Epithelial cell of proximal tubule (primary cell): ENCODE data around the gene PLA2G1B. TPM values are rescaled to one million over a fixed set of nuclear protein-coding genes. Genes with fewer than 3 reads are reported as not detected.
A peak's percentile ranks its signal among the peaks of the same experiment; 100 is the strongest.

Source experiments
- DNase-seq: peaks from one replicate; pipeline ENCODE4 v3.0.0-alpha.2; 2011; ENCODE audit warnings: low read depth
- H3K4me3 ChIP-seq: 2 replicates; pipeline ENCODE4 v1.5.1; 2011; ENCODE audit warnings: low read depth, mild to moderate bottlenecking, low read length
- CTCF ChIP-seq: conservative IDR thresholded peaks from 2 replicates; pipeline ENCODE4 v1.5.1; 2012; ENCODE audit warnings: low read depth, mild to moderate bottlenecking, low read length
- total RNA-seq: library from RNA; depleted of rRNA; stranded (reverse); fragments of >200 nt; gene quantifications from 2 replicates; pipeline ENCODE4 v1.2.3, GENCODE V29; 2015

The PLA2G1B gene
- total RNA-seq, 1 donor from 2014 or later = not detected

DNA sequence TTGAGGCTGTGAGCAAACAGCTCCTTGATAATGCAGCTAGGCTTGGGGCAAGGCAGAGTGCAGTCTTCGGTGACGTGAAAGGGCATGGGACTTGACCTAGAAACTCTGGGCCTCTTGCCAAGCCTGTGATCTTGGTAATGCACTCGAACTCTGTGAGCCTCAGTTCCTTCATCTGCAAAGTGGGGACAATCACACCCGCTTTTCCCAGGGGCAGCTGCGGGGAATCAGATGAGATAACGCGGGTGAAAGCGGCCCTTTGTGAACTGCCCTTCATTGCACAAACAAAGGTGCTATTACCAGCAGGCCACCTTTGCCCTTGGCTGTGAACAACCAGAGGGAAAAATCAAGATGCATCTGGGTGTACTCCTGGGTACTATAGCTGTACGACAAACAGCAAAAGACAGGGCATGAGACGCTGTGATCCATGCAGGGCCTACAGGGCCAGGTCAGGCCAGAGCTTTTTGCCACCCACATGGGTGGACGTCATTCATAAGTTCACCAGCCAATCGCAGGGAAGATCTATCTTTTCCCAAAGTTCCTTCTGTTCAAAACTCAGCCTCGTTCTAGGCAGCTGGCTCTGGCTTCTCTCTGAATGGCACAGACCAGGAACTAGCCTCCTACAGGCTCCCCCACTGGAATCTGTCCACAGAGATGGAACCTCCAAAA is 38.2 kb upstream of the PLA2G1B start:
- TF ChIP-seq CTCF = no peak

GRCh38 chr12:120364487-120364886 is 36.9 kb upstream of the PLA2G1B start:
- TF ChIP-seq CTCF = no peak
- DNase-seq = no peak
- H3K4me3 ChIP-seq = no peak overlapping the region

More for the DNA sequence above, 38.2 kb upstream of the PLA2G1B start:
- H3K4me3 ChIP-seq = no peak overlapping the region
- DNase-seq = no peak

DNA sequence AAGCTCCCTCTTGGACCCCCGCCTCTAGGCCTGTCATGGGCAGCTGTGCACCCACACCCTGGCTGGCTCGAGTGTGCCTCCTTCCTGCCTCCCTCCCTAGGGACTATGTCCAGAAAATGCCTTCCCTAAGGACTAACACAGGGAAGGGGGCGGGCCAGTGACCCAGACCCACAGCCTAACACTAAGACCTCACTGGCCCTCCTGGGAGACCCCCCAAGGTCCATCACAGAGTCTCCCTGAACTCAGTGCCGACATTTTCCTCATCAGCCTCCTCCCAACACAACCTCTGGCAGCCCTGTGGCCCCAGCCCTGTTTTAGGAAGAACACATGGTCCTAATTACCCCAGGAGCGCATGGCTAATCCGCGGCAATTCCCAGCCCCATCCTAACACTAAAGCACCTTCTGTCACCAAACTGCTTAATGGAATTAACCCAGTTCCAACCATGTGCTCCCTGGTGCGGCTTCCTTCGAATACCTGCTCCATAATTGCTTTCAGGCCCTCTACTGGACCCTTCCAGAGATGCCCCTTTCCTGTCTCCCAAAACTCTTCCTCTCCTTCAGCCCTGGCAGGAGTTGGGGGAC is 35.8 kb upstream of the PLA2G1B start:
- no peak for DNase-seq
- no peak for TF ChIP-seq CTCF
- H3K4me3 ChIP-seq = no peak overlapping the region

- TF ChIP-seq CTCF = no peak
- no peak for DNase-seq
- no peak overlapping the region for H3K4me3 ChIP-seq
Measured at GRCh38 chr12:120362516-120363273, 35.1 kb upstream of the PLA2G1B start.

GRCh38 chr12:120361506-120362208 is 34.1 kb upstream of the PLA2G1B start:
- peak overlapping the region; percentile 30 for H3K4me3 ChIP-seq
- no peak for TF ChIP-seq CTCF
- DNase-seq = no peak

GRCh38 chr12:120359128-120359527 is 31.5 kb upstream of the PLA2G1B start:
- no peak for TF ChIP-seq CTCF
- DNase-seq = no peak
- H3K4me3 ChIP-seq = no peak overlapping the region
